Activated CD8-positive, alpha-beta T cell treated with anti-CD3 and anti-CD28 coated beads, Interleukin-2, amount 10 ng/mL, durations not matched to agents 7 days and 5 days (primary cell): Measurements from ENCODE around the gene SRGAP3. TPM values are rescaled to one million over a fixed set of nuclear protein-coding genes. Genes with fewer than 3 reads are reported as not detected.
A peak's percentile ranks its signal among the peaks of the same experiment; 100 is the strongest.

Experiments
- ATAC-seq: fragments of 150-1000 bp; cut with Tn5 transposase; one replicate; pipeline ENCODE4 v1.10.0; 2021; ENCODE audit warnings: moderate library complexity
- CTCF ChIA-PET: fragments of 350-600 bp; sonication (Branson Sonifier 250); formaldehyde crosslinking; loops from one replicate; lab custom pipeline; 2021; ENCODE audit warnings: antibody characterized with exemption; lab: Charles Lee
- POLR2A ChIA-PET: fragments of 350-600 bp; sonication (Branson Sonifier 250); formaldehyde crosslinking; loops from one replicate; lab custom pipeline; 2021; ENCODE audit warnings: antibody characterized with exemption; lab: Charles Lee
- DNase-seq: peaks from one replicate; pipeline ENCODE4 v3.0.0-alpha.2; 2020
- H3K27ac Mint-ChIP-seq: one replicate; pipeline ENCODE4 v1.8.0; 2021; ENCODE audit warnings: mild to moderate bottlenecking, mixed read lengths
- H3K27me3 Mint-ChIP-seq: one replicate; pipeline ENCODE4 v1.8.0; 2021; ENCODE audit warnings: low read depth, mixed read lengths
- H3K36me3 Mint-ChIP-seq: one replicate; pipeline ENCODE4 v1.8.0; 2021; ENCODE audit warnings: low read depth, mixed read lengths
- H3K4me1 Mint-ChIP-seq: one replicate; pipeline ENCODE4 v1.8.0; 2021; ENCODE audit warnings: low read depth, mixed read lengths
- H3K4me3 Mint-ChIP-seq: one replicate; pipeline ENCODE4 v1.8.0; 2021; ENCODE audit warnings: mild to moderate bottlenecking, mixed read lengths
- H3K9me3 Mint-ChIP-seq: one replicate; pipeline ENCODE4 v1.8.0; 2022; ENCODE audit warnings: mixed read lengths; ENCODE audit not compliant: insufficient read depth
- total RNA-seq, 2 experiments: library from RNA; stranded (reverse); gene quantifications; one replicate each; pipeline ENCODE4 v1.2.3, GENCODE V29; 2021

The SRGAP3 gene
- total RNA-seq, 2 experiments from 2014 or later, result 5.3 to 5.9 TPM

DNA sequence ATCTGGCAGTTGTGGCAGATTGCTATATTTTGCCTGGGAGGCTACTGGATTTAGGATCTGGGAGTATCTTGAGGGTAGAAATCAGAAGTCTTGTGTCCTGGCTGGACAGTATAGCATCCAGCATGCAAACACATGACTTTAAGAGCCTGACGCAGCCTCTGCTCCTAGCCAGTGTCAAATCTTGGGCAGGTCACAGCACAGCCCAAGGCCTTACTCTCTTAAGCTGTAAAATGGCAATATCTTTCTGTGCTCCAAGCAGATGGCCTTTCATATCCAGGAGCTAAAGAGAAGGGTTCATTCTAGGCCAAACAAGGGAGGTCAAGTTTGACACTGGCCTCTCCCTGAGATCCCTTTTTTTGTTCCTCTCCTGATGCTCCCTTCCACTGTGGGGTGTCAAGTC lies 266.4 kb downstream of the SRGAP3 start:
- DNase-seq, result no peak
- Mint-ChIP-seq H3K4me1 (peaks cover 5% of the 10 kb centered on the region), H3K9me3 (no peaks in the 10 kb centered on the region), H3K27me3 (peaks cover 5% of the 10 kb centered on the region), H3K27ac (no peak overlapping the region), H3K4me3 (no peak overlapping the region), H3K36me3 (no peaks in the 10 kb centered on the region)
- ChIA-PET CTCF (interaction anchor here (0.9 to 4.5 kb wide), 2 partner anchors 11 to 320 kb away, joined by 3 to 16 read pairs; no protein-coding TSS in a partner anchor), POLR2A (no interaction called here)
- no peak for ATAC-seq

DNA sequence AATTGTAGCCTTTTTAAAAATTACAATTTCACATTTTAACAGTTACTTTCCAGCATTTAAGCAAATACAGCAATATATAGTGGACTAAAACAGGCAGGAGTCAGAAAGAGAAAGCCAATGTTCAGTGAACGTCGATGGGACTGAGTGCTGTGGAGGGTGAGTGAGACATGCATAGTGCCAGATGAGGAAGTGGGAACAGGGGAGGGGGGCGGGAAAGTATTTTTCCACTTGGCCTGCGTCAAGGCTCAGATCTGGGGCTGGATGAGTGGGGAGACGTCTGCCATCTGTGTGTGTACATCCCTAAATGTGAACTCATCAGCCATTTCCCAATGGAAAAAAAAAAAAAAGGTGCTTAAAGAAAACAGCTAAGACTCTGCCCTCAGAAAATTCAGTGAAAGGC lies 266.9 kb downstream of the SRGAP3 start:
- Mint-ChIP-seq H3K27me3 (peaks cover 7% of the 10 kb centered on the region), H3K36me3 (no peaks in the 10 kb centered on the region), H3K27ac (no peak overlapping the region), H3K9me3 (no peaks in the 10 kb centered on the region), H3K4me1 (peaks cover under 1% of the 10 kb centered on the region), H3K4me3 (no peak overlapping the region)
- DNase-seq (no peak), ATAC-seq (no peak)
- POLR2A ChIA-PET, result no interaction called here
- CTCF ChIA-PET, result interaction anchor here (4.5 kb wide), 1 partner anchor 321 kb away, joined by 16 read pairs; no protein-coding TSS in a partner anchor

DNA sequence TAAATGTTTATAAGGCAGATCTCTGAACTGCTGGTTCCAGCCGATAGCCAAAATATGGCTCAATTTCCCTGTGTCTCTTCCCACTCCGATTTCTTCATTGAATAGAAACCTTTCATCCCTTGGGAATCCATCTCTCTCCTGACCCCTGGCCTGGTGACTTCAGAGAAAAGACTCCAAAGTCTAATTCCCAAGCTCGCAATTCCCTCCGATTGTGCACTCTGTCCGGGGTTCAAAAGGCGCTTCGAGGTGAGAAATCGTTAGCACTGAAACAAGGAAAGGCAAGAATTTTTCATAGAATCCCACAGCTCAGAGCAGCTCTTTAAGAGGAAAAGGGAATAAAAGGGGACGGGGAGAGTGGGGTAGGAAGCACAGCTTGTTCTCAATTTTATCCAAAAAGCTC lies 267.7 kb downstream of the SRGAP3 start:
- Mint-ChIP-seq H3K27me3 (peaks cover 7% of the 10 kb centered on the region), H3K4me1 (no peaks in the 10 kb centered on the region), H3K36me3 (no peaks in the 10 kb centered on the region), H3K4me3 (no peak overlapping the region), H3K27ac (no peak overlapping the region), H3K9me3 (no peaks in the 10 kb centered on the region)
- ATAC-seq (no peak), DNase-seq (no peak)
- POLR2A ChIA-PET, result no interaction called here
- CTCF ChIA-PET, result interaction anchor here (0.9 to 4.5 kb wide), 2 partner anchors 10 to 321 kb away, joined by 4 to 16 read pairs; no protein-coding TSS in a partner anchor

DNA sequence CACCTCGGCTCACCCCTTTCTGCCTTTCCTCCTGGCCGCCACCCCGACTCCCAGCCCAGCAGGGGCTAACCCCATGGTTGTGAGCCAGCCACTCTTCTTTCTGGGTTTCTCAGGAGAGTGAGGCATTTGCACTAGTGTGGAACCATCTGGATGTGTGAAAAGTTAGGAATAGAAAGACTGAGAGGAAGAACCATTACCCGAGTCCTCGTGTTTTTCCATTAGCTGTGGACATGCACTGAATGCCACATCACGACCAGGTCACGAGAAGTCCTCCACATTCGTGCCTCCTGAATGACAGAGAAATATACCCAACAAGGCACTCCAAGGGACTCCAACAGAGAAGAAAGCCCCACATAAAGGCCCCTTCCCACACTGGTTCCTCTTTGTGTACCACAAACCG lies 268.1 kb downstream of the SRGAP3 start:
- DNase-seq (no peak), ATAC-seq (no peak)
- Mint-ChIP-seq H3K4me3 (no peak overlapping the region), H3K4me1 (no peaks in the 10 kb centered on the region), H3K36me3 (no peaks in the 10 kb centered on the region), H3K27me3 (peaks cover 7% of the 10 kb centered on the region), H3K27ac (no peak overlapping the region), H3K9me3 (no peaks in the 10 kb centered on the region)
- ChIA-PET CTCF (interaction anchor here (0.9 to 4.5 kb wide), 2 partner anchors 10 to 322 kb away, joined by 4 to 16 read pairs; no protein-coding TSS in a partner anchor), POLR2A (no interaction called here)

DNA sequence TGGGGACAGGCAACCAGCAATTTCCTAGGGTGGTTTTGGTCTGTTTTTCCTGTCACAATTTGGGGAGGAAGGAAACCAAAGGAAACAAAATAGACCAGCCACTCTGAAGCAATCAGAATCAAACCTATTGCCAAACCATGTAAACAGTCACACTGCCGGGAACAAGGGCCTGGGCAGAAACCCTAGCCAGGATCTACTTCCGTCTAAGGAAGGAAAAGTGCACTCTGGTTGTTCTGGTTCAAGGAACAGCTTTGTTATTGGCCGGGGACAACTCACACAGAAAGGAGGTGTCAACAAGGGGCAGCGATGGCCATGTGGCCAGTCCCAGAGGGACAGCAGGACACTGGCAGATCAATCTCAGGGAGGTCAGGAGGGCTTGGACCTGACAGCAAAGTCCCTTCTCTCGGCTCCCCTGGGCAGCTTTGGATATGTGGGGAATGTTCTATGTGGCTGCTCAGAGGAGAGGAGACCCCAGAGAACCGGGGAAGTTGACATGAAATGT lies 268.6 kb downstream of the SRGAP3 start:
- POLR2A ChIA-PET, result no interaction called here
- no peaks in the 10 kb centered on the region for H3K36me3 Mint-ChIP-seq
- no peaks in the 10 kb centered on the region for H3K4me1 Mint-ChIP-seq
- CTCF ChIA-PET, result interaction anchor here (4.5 kb wide), 1 partner anchor 322 kb away, joined by 16 read pairs; no protein-coding TSS in a partner anchor
- no peak overlapping the region for H3K27ac Mint-ChIP-seq
- peaks cover 7% of the 10 kb centered on the region for H3K27me3 Mint-ChIP-seq
- no peaks in the 10 kb centered on the region for H3K9me3 Mint-ChIP-seq
- DNase-seq (no peak), ATAC-seq (no peak)
- no peak overlapping the region for H3K4me3 Mint-ChIP-seq

DNA sequence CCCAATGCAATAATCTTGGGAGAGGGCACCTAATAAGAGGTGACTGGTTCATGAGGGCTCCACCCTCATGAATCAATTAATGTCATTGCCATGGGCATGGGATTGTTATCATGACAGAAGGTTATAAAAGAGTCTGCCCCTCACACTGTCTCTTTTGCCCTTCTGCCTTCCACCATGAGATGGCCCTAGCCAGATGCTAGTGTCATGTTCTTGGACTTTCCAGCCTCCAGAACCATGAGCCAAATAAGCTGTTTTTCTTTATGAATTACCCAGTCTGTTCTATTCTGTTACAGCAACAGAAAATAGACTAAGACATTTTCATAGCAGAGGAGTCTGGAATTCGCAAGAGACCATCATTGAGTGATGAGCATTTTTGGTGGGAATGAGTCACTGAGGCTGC lies 270.2 kb downstream of the SRGAP3 start:
- Mint-ChIP-seq H3K36me3 (no peaks in the 10 kb centered on the region), H3K4me1 (no peaks in the 10 kb centered on the region), H3K4me3 (no peak overlapping the region), H3K27me3 (peaks cover 7% of the 10 kb centered on the region), H3K27ac (no peak overlapping the region), H3K9me3 (no peaks in the 10 kb centered on the region)
- ChIA-PET CTCF (interaction anchor here (4.5 kb wide), 1 partner anchor 324 kb away, joined by 16 read pairs; no protein-coding TSS in a partner anchor), POLR2A (no interaction called here)
- ATAC-seq (no peak), DNase-seq (no peak)

DNA sequence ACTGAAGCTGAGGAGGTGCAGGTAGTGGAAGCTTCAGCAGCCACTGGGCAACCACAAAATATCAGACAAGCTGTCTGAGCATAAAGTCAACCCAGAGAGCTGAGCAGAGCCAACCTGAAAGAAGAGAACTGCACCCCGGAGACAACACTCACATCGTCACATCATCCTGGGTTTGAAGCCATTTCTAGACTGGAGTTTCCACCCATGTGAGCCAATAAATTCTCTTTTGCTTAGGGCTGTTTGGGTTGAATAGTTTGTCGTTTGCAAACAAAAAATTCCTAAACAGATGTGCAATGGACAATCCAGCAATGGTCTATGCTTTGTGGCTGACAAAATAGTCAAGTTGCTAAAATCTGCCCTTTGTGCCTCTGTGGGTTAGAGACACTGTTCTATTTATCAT lies 270.9 kb downstream of the SRGAP3 start:
- Mint-ChIP-seq H3K9me3 (no peaks in the 10 kb centered on the region), H3K27ac (no peak overlapping the region), H3K27me3 (peaks cover 7% of the 10 kb centered on the region), H3K4me1 (no peaks in the 10 kb centered on the region), H3K36me3 (no peaks in the 10 kb centered on the region), H3K4me3 (no peak overlapping the region)
- ATAC-seq (no peak), DNase-seq (no peak)
- ChIA-PET POLR2A (no interaction called here), CTCF (interaction anchor here (1.8 to 5.1 kb wide), 2 partner anchors 9 to 323 kb away, joined by 8 to 32 read pairs; no protein-coding TSS in a partner anchor)

DNA sequence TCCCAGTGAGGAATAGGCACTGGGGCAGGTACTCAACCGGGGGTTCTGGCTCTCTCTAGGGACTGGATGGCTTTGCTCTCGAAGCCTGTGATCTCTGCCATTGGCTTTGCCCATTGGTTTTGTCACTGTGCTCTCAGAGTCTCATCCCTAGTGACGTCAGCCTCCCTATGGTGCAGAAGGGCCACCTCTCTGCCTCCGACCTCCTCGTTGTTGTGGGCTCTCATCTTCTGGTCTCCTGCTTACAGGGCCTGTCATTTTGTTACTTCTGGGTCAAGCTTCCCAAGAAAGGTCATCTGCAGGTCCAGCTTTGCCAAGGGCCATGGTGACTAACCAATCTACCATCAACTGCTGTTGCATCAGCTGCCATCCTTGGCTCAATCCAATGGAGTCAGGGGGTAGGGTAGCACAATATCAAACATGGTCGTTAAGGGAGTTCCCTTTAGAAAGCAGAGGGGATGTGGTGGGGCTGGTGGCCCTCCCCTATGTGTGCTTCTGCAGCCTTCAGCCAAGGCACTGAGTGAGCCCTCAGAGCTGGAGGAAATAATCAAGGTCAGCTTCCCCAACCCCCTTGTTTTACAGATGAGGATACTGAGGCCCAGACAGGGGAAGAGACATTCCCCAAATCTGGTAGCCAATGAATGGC lies 272.8 kb downstream of the SRGAP3 start:
- POLR2A ChIA-PET, result no interaction called here
- Mint-ChIP-seq H3K36me3 (no peaks in the 10 kb centered on the region), H3K4me1 (no peaks in the 10 kb centered on the region), H3K27ac (no peak overlapping the region), H3K4me3 (no peak overlapping the region), H3K27me3 (peaks cover 7% of the 10 kb centered on the region), H3K9me3 (no peaks in the 10 kb centered on the region)
- CTCF ChIA-PET, result interaction anchor here (5.1 to 10.2 kb wide), 2 partner anchors 11 to 327 kb away, joined by 32 to 116 read pairs; no protein-coding TSS in a partner anchor
- ATAC-seq, result no peak
- DNase-seq, result no peak

DNA sequence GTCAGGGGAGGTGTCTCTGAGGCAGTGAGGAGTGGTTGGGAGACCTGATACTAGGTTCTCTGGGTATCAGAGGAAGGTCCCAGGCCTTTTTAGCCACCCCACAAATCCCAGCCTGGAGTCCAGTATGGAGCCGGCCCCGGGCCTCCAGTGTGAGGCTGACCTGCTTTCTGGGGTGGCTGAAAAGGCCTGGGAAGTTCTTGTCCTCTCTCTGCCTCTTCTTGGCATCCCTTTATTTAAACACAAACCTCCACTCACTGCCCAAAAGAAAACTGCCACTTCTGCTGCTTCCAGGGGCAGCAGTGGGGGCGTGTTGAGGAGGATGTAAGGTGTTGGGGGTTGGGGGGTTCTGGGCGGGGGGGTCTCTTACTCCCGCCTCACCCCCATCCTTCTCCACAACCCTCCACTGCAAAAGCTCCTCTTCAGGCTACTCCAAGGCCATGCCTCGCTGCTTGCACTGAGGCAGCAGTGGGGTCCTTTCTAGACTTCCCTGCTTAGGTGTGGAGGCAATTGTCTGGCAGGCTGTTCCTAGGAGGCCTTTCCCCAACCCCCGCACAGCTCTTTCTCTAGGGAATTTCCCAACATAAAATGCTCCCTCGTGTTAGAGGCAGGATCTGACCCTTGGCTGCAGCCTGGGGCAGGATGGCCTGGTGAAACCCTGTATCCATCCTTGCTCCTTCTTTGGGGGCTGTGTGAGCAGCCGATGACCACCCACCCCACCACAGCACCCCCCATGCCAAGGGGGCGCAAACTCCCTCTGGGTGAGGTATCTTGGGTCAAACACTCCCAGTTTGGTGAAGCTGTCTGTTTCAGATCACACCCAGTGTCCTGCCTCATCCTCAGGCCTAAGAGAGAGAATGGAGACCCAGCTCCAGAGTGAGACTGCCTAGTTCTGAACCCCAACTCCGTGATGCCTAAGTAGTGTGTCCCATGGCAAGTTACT lies 274.1 kb downstream of the SRGAP3 start:
- Mint-ChIP-seq H3K27me3 (peaks cover 7% of the 10 kb centered on the region), H3K4me1 (peaks cover 3% of the 10 kb centered on the region), H3K9me3 (no peaks in the 10 kb centered on the region), H3K4me3 (no peak overlapping the region), H3K27ac (no peak overlapping the region), H3K36me3 (no peaks in the 10 kb centered on the region)
- ATAC-seq (no peak), DNase-seq (no peak)
- ChIA-PET POLR2A (no interaction called here), CTCF (interaction anchor here (5.1 to 10.2 kb wide), 2 partner anchors 12 to 328 kb away, joined by 32 to 116 read pairs; no protein-coding TSS in a partner anchor)

DNA sequence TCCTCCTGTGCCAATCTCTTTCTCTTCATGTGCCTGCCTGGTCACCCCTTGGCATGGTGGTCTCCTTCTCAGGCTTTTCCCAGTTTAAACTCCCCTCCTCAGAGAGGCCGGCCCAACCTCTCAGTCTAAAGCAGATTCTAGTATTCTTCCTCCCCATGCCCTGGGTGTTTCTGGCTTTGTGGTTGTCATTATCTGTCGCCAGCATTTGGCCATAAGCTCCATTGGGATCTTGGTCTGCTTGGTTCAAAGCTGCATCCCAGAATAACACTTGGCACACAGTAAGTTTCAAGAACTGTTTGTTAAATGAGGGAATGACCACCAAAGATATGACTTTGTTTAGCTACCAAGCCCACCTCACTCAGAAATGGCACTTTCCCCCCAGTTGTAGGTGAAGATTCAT lies 275.0 kb downstream of the SRGAP3 start:
- no peak for DNase-seq
- Mint-ChIP-seq H3K27ac (no peak overlapping the region), H3K4me1 (peaks cover 3% of the 10 kb centered on the region), H3K4me3 (no peak overlapping the region), H3K36me3 (no peaks in the 10 kb centered on the region), H3K27me3 (peaks cover 7% of the 10 kb centered on the region), H3K9me3 (no peaks in the 10 kb centered on the region)
- ChIA-PET POLR2A (no interaction called here), CTCF (interaction anchor here (5.1 to 10.2 kb wide), 2 partner anchors 13 to 329 kb away, joined by 32 to 116 read pairs; no protein-coding TSS in a partner anchor)
- ATAC-seq, result no peak

DNA sequence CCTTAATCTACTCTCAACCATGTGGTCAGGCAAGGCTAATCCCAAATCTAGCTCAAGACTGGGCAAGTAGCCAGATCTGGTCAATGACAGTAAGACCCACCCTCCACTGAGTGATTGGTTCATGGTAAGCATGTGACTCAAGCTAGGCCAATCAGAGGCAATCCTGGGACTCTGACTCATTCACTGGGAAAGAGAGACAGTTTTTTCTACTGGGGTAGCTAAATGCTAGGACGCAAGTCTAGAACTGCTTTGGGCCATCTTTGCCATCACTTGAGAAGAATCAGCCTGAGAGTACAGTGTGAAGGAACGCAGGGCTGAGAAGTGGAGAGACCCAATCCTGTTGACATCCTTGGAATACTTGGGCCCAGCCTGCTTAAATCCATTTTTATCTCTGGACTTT lies 276.8 kb downstream of the SRGAP3 start:
- H3K4me3 Mint-ChIP-seq, result no peak overlapping the region
- ATAC-seq (peak; percentile 44), DNase-seq (no peak)
- peaks cover 8% of the 10 kb centered on the region for H3K27me3 Mint-ChIP-seq
- ChIA-PET CTCF (interaction anchor here (0.8 to 10.2 kb wide), 9 partner anchors 16 to 379 kb away, joined by 3 to 116 read pairs (median 3); partner anchors contain the start of gene SRGAP3), POLR2A (interaction anchor here (1.9 kb wide), 1 partner anchor 329 kb away, joined by 7 read pairs; no protein-coding TSS in a partner anchor)
- H3K27ac Mint-ChIP-seq, result no peak overlapping the region
- H3K36me3 Mint-ChIP-seq, result no peaks in the 10 kb centered on the region
- H3K4me1 Mint-ChIP-seq, result peaks cover 3% of the 10 kb centered on the region
- no peaks in the 10 kb centered on the region for H3K9me3 Mint-ChIP-seq
